ENCODE measurements around the gene ST14. TPM values are rescaled to one million over a fixed set of nuclear protein-coding genes. Genes with fewer than 3 reads are reported as not detected.

Gene ST14
- total and polyA plus RNA-seq, 10 donors: 7.1 to 25.9 (median 12.5) TPM

GRCh38 chr11:130214861-130215530, 55.4 kb downstream of the ST14 start:
- no peak overlapping the region for H3K27ac ChIP-seq
- no peak for DNase-seq
- no peak for TF ChIP-seq POLR2AphosphoS5 (IDR thresholded peaks at IDR 0.05)
- TF ChIP-seq CTCF (IDR thresholded peaks at IDR 0.05 in 8 of 11, conservative IDR thresholded peaks at IDR 0.05 in 3 of 11): no peak
- no peak for TF ChIP-seq POLR2A (IDR thresholded peaks at IDR 0.05)
- intact Hi-C loops (cut with DNase I; ENCODE audit: low total_unique reads): loop anchor here (10.0 kb wide), 1 partner anchor 210 kb away; the partner anchor contains the start of gene ADAMTS8
- H3K9me3 ChIP-seq: no peaks in the 10 kb centered on the region
- H3K4me1 ChIP-seq: peaks cover 0 to 9% (median 8%) of the 10 kb centered on the region in 6 donors
- H3K4me3 ChIP-seq: no peak overlapping the region
- WGBS, 5 donors: 86 to 95% (median 89%) methylated on average over 6 of the region's 6 CpGs
- peaks cover 0 to 4% (median 0%) of the 10 kb centered on the region in 6 donors for H3K36me3 ChIP-seq
- peaks cover 0 to 14% (median 0%) of the 10 kb centered on the region in 7 donors for H3K27me3 ChIP-seq (replicated peaks in 1 of 7)

GRCh38 chr11:130215531-130216220, 56.1 kb downstream of the ST14 start:
- TF ChIP-seq POLR2A (IDR thresholded peaks at IDR 0.05) (no peak), CTCF (IDR thresholded peaks at IDR 0.05 in 8 of 11, conservative IDR thresholded peaks at IDR 0.05 in 3 of 11) (no peak), POLR2AphosphoS5 (IDR thresholded peaks at IDR 0.05) (no peak)
- Histone ChIP-seq H3K27ac (no peak overlapping the region), H3K4me3 (no peak overlapping the region), H3K27me3 (replicated peaks in 1 of 7) (peaks cover 0 to 14% (median 0%) of the 10 kb centered on the region in 7 donors), H3K9me3 (no peaks in the 10 kb centered on the region), H3K4me1 (peaks cover 0 to 9% (median 8%) of the 10 kb centered on the region in 6 donors), H3K36me3 (no peaks in the 10 kb centered on the region)
- DNase-seq: peak; percentile 65
- intact Hi-C loops (cut with DNase I; ENCODE audit: low total_unique reads): loop anchor here (10.0 kb wide), 1 partner anchor 209 kb away; the partner anchor contains the start of gene ADAMTS8
- WGBS, 5 donors: 72 to 90% (median 80%) methylated on average over 12 to 13 of the region's 13 CpGs

- H3K27me3 ChIP-seq (replicated peaks in 1 of 7): peaks cover 0 to 14% (median 0%) of the 10 kb centered on the region in 7 donors
- H3K9me3 ChIP-seq: no peaks in the 10 kb centered on the region
- TF ChIP-seq CTCF (IDR thresholded peaks at IDR 0.05 in 8 of 11, conservative IDR thresholded peaks at IDR 0.05 in 3 of 11) (no peak), POLR2A (IDR thresholded peaks at IDR 0.05) (no peak), POLR2AphosphoS5 (IDR thresholded peaks at IDR 0.05) (no peak)
- no peak overlapping the region for H3K27ac ChIP-seq
- H3K36me3 ChIP-seq: no peaks in the 10 kb centered on the region
- H3K4me1 ChIP-seq: peaks cover 0 to 9% (median 8%) of the 10 kb centered on the region in 6 donors
- DNase-seq: no peak
- no peak overlapping the region for H3K4me3 ChIP-seq
- WGBS, 5 donors: 61 to 79% (median 69%) methylated on average over 4 of the region's 4 CpGs
- intact Hi-C loops (cut with DNase I; ENCODE audit: low total_unique reads): loop anchor here (10.0 kb wide), 1 partner anchor 209 kb away; the partner anchor contains the start of gene ADAMTS8
Measured at GRCh38 chr11:130216221-130216550, 56.6 kb downstream of the ST14 start.

GRCh38 chr11:130216591-130217132, 57.1 kb downstream of the ST14 start:
- H3K4me1 ChIP-seq: peaks cover 0 to 9% (median 8%) of the 10 kb centered on the region in 6 donors
- DNase-seq: peak; percentile 49
- intact Hi-C loops (cut with DNase I; ENCODE audit: low total_unique reads): loop anchor here (10.0 kb wide), 1 partner anchor 208 kb away; the partner anchor contains the start of gene ADAMTS8
- no peaks in the 10 kb centered on the region for H3K36me3 ChIP-seq
- H3K27ac ChIP-seq: no peak overlapping the region
- no peak overlapping the region for H3K4me3 ChIP-seq
- 71 to 83% (median 73%) methylated on average over 16 to 17 of the region's 17 CpGs for WGBS, 5 donors
- TF ChIP-seq POLR2AphosphoS5 (IDR thresholded peaks at IDR 0.05) (no peak), POLR2A (IDR thresholded peaks at IDR 0.05) (no peak), CTCF (IDR thresholded peaks at IDR 0.05 in 8 of 11, conservative IDR thresholded peaks at IDR 0.05 in 3 of 11) (no peak)
- H3K9me3 ChIP-seq: no peaks in the 10 kb centered on the region
- H3K27me3 ChIP-seq (replicated peaks in 1 of 7): peaks cover 0 to 14% (median 0%) of the 10 kb centered on the region in 7 donors
